Stomach (tissue), 9 donors: ENCODE data around the gene VIL1. TPM values are rescaled to one million over a fixed set of nuclear protein-coding genes. Genes with fewer than 3 reads are reported as not detected.

ENCODE experiments used
- DNase-seq, 2 donors: peaks; one replicate each; pipeline versions ENCODE4 v3.0.0 to v3.0.0-alpha.2; 2013 to 2019
- H3K27ac ChIP-seq, 5 donors: fragments of 200-600 bp in 4 of 5; sonication (generic) in 4 of 5; one replicate each; pipeline ENCODE4 v1.5.1; 2013 to 2019; ENCODE audit warnings: mild to moderate bottlenecking in 1 of 5, moderate library complexity in 1 of 5
- H3K27me3 ChIP-seq, 3 donors: fragments of 200-600 bp; sonication (generic); one replicate each; pipeline ENCODE4 v1.5.1; 2017 to 2019; ENCODE audit warnings: mixed run types in 1 of 3
- H3K36me3 ChIP-seq, 4 donors: fragments of 200-600 bp; sonication (generic); 1 replicate in 3 of 4; 2 replicates in 1 of 4; pipeline ENCODE4 v1.5.1; 2016 to 2019
- H3K4me1 ChIP-seq, 4 donors: fragments of 200-600 bp; sonication (generic); one replicate each; pipeline ENCODE4 v1.5.1; 2016 to 2019
- H3K4me3 ChIP-seq, 4 donors: fragments of 200-600 bp; sonication (generic) in 3 of 4; one replicate each; pipeline ENCODE4 v1.5.1; 2016 to 2019; ENCODE audit warnings: mild to moderate bottlenecking in 1 of 4
- H3K9me3 ChIP-seq, 4 donors: fragments of 200-600 bp; sonication (generic); one replicate each; pipeline ENCODE4 v1.5.1; 2016 to 2019
- EP300 ChIP-seq: sonication (generic); formaldehyde crosslinking; IDR thresholded peaks from one replicate; pipeline ENCODE4 v1.6.1; 2017; ENCODE audit warnings: antibody characterized with exemption
- POLR2A ChIP-seq, 4 donors: fragments of 450-650 bp; IDR thresholded peaks; one replicate each; pipeline ENCODE4 v1.6.1; 2016; ENCODE audit warnings: antibody characterized with exemption in 4 of 4, control low read depth in 2 of 4, mild to moderate bottlenecking in 1 of 4, moderate library complexity in 1 of 4
- POLR2AphosphoS5 ChIP-seq, 3 donors: sonication (generic); formaldehyde crosslinking; IDR thresholded peaks; one replicate each; pipeline ENCODE4 v1.6.1; 2016; ENCODE audit warnings: antibody characterized with exemption in 3 of 3
- whole genome bisulfite sequencing, 5 donors: extraction: QIAGEN DNeasy Blood & Tissue Kit in 3 of 5; methylation state at CpG; one replicate each; pipeline versions ENCODE4 v1.1.5 to v1.1.7; 2013 to 2018; 5-methylcytosine and 5-hydroxymethylcytosine counted together
- intact Hi-C: fragments of 100-400 bp; cut with DNase I; formaldehyde crosslinking; loops from one replicate; pipeline ENCODE4 v1.15.1; 2023; ENCODE audit warnings: low total_unique reads
- polyA plus RNA-seq, 3 donors: library from polyadenylated mRNA; stranded (reverse); fragments of 200-250 nt; gene quantifications; one replicate each; pipeline ENCODE4 v1.2.3, GENCODE V29; 2013
- total RNA-seq, 5 donors: library from RNA; depleted of rRNA; stranded (reverse); fragments of >200 nt; gene quantifications; one replicate each; pipeline versions ENCODE4 v1.1.0 to v1.2.3, GENCODE V29; 2014 to 2016
- TF ChIP-seq, protein P1 (sequence below), 7 experiments: fragments of 450-650 bp in 4 of 7; fragments of 200-600 bp in 3 of 7; sonication (generic) in 3 of 7; IDR thresholded peaks; one replicate each; pipeline ENCODE4 v1.5.1; 2016 to 2019; ENCODE audit warnings: antibody characterized with exemption in 7 of 7, control low read depth in 2 of 7, mild to moderate bottlenecking in 1 of 7
- donor health status: healthy with polysubstance abuse.
- donor health status: Bipolar disorder and iron deficiency.
- donor health status: healthy.

VIL1 gene
- total and polyA plus RNA-seq, 8 donors = 0.38 to 120 (median 1.8) TPM; not detected in 1

DNA sequence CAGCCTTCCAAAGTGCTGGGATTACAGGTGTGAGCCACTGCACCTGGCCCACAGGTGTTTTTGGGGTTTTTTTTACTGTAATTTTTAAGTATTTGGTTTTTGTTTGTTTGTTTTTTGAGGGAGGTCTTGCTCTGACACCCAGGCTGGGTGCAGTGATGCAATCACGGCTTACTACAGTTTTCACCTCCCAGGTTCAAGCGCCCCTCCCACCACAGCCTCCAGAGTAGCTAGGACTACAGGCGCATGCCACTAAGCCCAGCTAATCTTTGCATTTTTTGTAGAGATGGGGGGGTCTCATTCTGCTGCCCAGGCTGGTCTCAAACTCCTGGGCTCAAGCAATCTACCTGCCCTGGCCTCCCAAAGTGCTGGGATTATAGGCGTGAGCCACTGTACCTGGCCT, 44.1 kb upstream of the VIL1 start:
- intact Hi-C loops = no loop called here
- 60 to 79% (median 77%) methylated on average over 4 of the region's 4 CpGs for WGBS, 5 donors
- Histone ChIP-seq H3K9me3 (no peaks in the 10 kb centered on the region), H3K27me3 (no peaks in the 10 kb centered on the region), H3K36me3 (no peaks in the 10 kb centered on the region), H3K27ac (peak overlapping the region in 1 of 5 donors; percentile 73), H3K4me1 (peaks cover 0 to 12% (median 3%) of the 10 kb centered on the region in 4 donors), H3K4me3 (no peak overlapping the region)
- no peak for DNase-seq
- TF ChIP-seq POLR2AphosphoS5 (IDR thresholded peaks at IDR 0.05) (no peak), EP300 (no peak), POLR2A (IDR thresholded peaks at IDR 0.05) (no peak)
- TF ChIP-seq, protein P1, sequence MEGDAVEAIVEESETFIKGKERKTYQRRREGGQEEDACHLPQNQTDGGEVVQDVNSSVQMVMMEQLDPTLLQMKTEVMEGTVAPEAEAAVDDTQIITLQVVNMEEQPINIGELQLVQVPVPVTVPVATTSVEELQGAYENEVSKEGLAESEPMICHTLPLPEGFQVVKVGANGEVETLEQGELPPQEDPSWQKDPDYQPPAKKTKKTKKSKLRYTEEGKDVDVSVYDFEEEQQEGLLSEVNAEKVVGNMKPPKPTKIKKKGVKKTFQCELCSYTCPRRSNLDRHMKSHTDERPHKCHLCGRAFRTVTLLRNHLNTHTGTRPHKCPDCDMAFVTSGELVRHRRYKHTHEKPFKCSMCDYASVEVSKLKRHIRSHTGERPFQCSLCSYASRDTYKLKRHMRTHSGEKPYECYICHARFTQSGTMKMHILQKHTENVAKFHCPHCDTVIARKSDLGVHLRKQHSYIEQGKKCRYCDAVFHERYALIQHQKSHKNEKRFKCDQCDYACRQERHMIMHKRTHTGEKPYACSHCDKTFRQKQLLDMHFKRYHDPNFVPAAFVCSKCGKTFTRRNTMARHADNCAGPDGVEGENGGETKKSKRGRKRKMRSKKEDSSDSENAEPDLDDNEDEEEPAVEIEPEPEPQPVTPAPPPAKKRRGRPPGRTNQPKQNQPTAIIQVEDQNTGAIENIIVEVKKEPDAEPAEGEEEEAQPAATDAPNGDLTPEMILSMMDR (IDR thresholded peaks at IDR 0.05) = no peak

DNA sequence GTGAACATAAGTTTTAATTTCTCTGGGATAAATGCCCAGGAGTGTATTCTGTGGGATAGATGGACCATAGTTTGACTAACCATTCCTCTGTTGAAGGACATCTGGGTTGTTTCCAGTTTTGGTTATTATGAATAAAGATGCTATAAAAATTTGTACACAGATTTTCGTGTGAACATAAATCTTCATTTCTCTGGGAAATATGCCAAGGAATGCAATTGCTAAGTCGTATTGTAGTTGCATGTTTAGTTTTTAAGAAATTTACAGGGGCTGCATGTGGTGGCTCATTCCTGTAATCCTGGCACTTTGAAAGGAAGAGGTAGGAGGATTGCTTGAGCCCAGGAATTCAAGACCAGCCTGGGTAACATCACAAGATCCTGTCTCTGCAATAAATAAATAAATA, 43.7 kb upstream of the VIL1 start:
- Histone ChIP-seq H3K27me3 (no peaks in the 10 kb centered on the region), H3K9me3 (no peaks in the 10 kb centered on the region), H3K36me3 (no peaks in the 10 kb centered on the region), H3K4me1 (peaks cover 0 to 8% (median under 1%) of the 10 kb centered on the region in 4 donors), H3K4me3 (no peak overlapping the region), H3K27ac (peak overlapping the region in 1 of 5 donors; percentile 73)
- DNase-seq = peak in 1 of 2 donors; percentile 70
- WGBS, 5 donors = 26 to 41% (median 31%) methylated on average over 2 of the region's 2 CpGs
- intact Hi-C loops = no loop called here
- no peak for TF ChIP-seq POLR2A (IDR thresholded peaks at IDR 0.05)
- TF ChIP-seq POLR2AphosphoS5 (IDR thresholded peaks at IDR 0.05) = peak in 1 of 3 donors; percentile 43

DNA sequence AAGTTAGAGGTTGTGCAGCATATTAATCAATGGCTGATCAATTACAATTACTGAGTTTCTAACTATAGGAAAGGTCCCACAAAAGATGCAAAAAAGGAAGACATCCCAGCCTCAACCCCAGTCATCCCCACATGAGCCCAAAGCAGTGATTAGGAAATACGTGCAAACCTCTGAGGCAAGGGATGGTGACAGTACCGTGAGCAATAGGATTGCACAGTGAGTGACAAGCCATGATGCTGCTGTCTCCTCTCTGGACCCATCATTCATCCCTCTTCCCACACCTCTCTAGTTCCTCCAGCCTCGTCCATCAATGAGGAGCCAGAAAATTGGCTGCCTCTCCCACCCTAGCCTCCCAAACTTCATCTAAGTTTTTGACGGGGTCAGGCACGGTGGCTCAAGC, 40.9 kb upstream of the VIL1 start:
- no peak for DNase-seq
- WGBS, 5 donors = 81 to 91% (median 89%) methylated on average over 5 of the region's 5 CpGs
- H3K4me1 ChIP-seq = no peaks in the 10 kb centered on the region
- intact Hi-C loops = no loop called here
- H3K27me3 ChIP-seq = no peaks in the 10 kb centered on the region
- H3K36me3 ChIP-seq = no peaks in the 10 kb centered on the region
- peak overlapping the region in 1 of 5 donors; percentile 55 for H3K27ac ChIP-seq
- no peak overlapping the region for H3K4me3 ChIP-seq
- no peaks in the 10 kb centered on the region for H3K9me3 ChIP-seq
- TF ChIP-seq POLR2A (IDR thresholded peaks at IDR 0.05) = no peak
- no peak for TF ChIP-seq EP300
- TF ChIP-seq POLR2AphosphoS5 (IDR thresholded peaks at IDR 0.05) = no peak
- TF ChIP-seq, protein P1 (IDR thresholded peaks at IDR 0.05) = no peak

DNA sequence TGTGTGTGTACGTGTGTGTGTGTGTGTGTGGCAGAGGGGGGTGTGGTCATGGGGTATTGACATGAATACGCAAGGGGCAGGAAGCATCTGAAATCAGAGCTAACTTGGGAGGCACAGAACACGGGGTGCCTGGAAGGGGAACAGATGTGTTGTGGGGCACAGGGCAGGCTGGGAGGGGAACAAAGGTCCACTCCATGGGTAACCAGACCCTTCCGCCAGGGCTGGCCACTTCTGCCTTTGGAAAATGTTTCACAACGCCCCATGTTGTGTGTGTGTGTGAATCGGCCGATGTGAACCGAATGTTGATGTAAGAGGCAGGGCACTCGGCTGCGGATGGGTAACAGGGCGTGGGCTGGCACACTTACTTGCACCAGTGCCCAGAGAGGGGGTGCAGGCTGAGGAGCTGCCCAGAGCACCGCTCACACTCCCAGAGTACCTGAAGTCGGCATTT, 37.0 kb upstream of the VIL1 start, which contains the start of gene SLC11A1:
TSS of gene SLC11A1 (plus strand) at position 358 of the 451 bp plus-strand sequence. CDS start 96 bp downstream, outside the sequence.
- peak within 1 kb of the TSS in 3 of 5 donors; percentile 45 to 78 (median 71) for H3K27ac ChIP-seq
- peak in 1 of 2 donors; percentile 50 for DNase-seq
- no peaks in the 10 kb centered on the region for H3K36me3 ChIP-seq
- H3K4me3 ChIP-seq = peak within 1 kb of the TSS in 3 of 4 donors; percentile 9 to 40 (median 30)
- no peaks in the 10 kb centered on the region for H3K27me3 ChIP-seq
- intact Hi-C loops = no loop called here
- WGBS, 5 donors = 58 to 78% (median 65%) methylated on average over 11 to 13 of the region's 13 CpGs
- H3K4me1 ChIP-seq = peaks cover 0 to 8% (median 2%) of the 10 kb centered on the region in 4 donors
- H3K9me3 ChIP-seq = no peaks in the 10 kb centered on the region
- TF ChIP-seq POLR2AphosphoS5 (IDR thresholded peaks at IDR 0.05) = peak in 2 of 3 donors; percentile 27 to 53
- TF ChIP-seq, protein P1 (IDR thresholded peaks at IDR 0.05) = no peak
- TF ChIP-seq EP300 = no peak
- peak in 1 of 4 donors; percentile 13 for TF ChIP-seq POLR2A (IDR thresholded peaks at IDR 0.05)

DNA sequence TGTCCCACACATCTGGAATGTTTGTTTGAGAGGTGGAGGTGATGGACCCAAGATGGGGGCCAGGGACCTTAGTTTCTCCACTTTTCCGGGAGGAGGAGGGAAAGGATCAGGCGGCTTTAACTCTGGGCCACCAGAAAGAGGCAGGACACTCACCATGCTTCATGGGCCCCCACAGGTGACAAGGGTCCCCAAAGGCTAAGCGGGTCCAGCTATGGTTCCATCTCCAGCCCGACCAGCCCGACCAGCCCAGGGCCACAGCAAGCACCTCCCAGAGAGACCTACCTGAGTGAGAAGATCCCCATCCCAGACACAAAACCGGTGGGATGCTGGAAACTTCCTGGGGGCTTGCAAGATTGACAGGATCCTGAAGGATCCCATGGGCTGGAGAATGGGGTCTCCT, 36.1 kb upstream of the VIL1 start:
- peak overlapping the region in 3 of 5 donors; percentile 45 to 78 (median 71) for H3K27ac ChIP-seq
- H3K4me1 ChIP-seq = peaks cover 0 to 16% (median 8%) of the 10 kb centered on the region in 4 donors
- no peak for DNase-seq
- H3K36me3 ChIP-seq = no peaks in the 10 kb centered on the region
- peak overlapping the region in 3 of 4 donors; percentile 9 to 40 (median 30) for H3K4me3 ChIP-seq
- H3K9me3 ChIP-seq = no peaks in the 10 kb centered on the region
- intact Hi-C loops = no loop called here
- 91 to 97% (median 92%) methylated on average over 4 to 6 of the region's 6 CpGs for WGBS, 5 donors
- H3K27me3 ChIP-seq = no peaks in the 10 kb centered on the region
- no peak for TF ChIP-seq EP300
- TF ChIP-seq POLR2A (IDR thresholded peaks at IDR 0.05) = no peak
- no peak for TF ChIP-seq POLR2AphosphoS5 (IDR thresholded peaks at IDR 0.05)
- TF ChIP-seq, protein P1 (IDR thresholded peaks at IDR 0.05) = no peak
